K562 (cell line): ENCODE data around the gene GAPVD1. TPM values are rescaled to one million over a fixed set of nuclear protein-coding genes. Genes with fewer than 3 reads are reported as not detected.
A peak's percentile ranks its signal among the peaks of the same experiment; 100 is the strongest.

Source experiments
- ATAC-seq: fragments of 200-7000 bp; cut with Tn5 transposase; 3 replicates; pipeline ENCODE4 v1.9.1; 2020; ENCODE audit warnings: moderate library complexity
- BruUV-seq: library from RNA; stranded (reverse); fragments of 400-500 nt; replicated peaks from 2 replicates; lab custom pipeline; 2021; lab: Mats Ljungman, UMichigan
- CTCF ChIA-PET: fragments of 300-600 bp; formaldehyde crosslinking; extraction: SDS; loops from one replicate; lab custom pipeline; 2021; ENCODE audit warnings: low intra/inter-chr PET ratio; lab: Yijun Ruan, JAX
- POLR2A ChIA-PET: fragments of 300-600, 350-650 bp; sonication (Branson Sonifier 250); formaldehyde crosslinking; extraction: SDS; loops from one replicate; lab custom pipeline; 2021; ENCODE audit warnings: antibody characterized with exemption, inconsistent platforms; lab: Yijun Ruan, JAX
- DNase-seq, 4 experiments: peaks; one replicate each; pipeline versions ENCODE4 v3.0.0 to v3.0.0-alpha.2; 2011 to 2018; ENCODE audit warnings: low spot score in 3 of 4, mixed read lengths in 3 of 4; ENCODE audit errors: extremely low read depth in 1 of 4
- FAIRE-seq: peaks from 2 replicates; lab custom pipeline; 2011; peaks lifted over from hg19 to GRCh38; lab: Jason Lieb, UNC
- H2AFZ ChIP-seq: 2 replicates; pipeline ENCODE4 v1.6.0; 2011; ENCODE audit warnings: low read depth, low read length, control low read depth, inconsistent platforms
- H3K27ac ChIP-seq: fragments of 200-600 bp; 3 replicates; pipeline ENCODE4 v1.8.0; 2011; ENCODE audit warnings: low read depth, mild to moderate bottlenecking, control low read depth, inconsistent platforms, low read length, moderate library complexity, mixed read lengths; ENCODE audit errors: extremely low read depth
- H3K27me3 ChIP-seq, 2 experiments: fragments of 300-600 bp in 1 of 2; 2 replicates in 1 of 2; 3 replicates in 1 of 2; pipeline versions ENCODE4 v1.6.0 to v1.8.0; 2011; ENCODE audit warnings: inconsistent platforms in 2 of 2, low read length in 2 of 2, mild to moderate bottlenecking in 1 of 2, mixed read lengths in 1 of 2, moderate library complexity in 1 of 2; ENCODE audit not compliant: control insufficient read depth in 2 of 2, insufficient read depth in 2 of 2
- H3K36me3 ChIP-seq: fragments of 300-600 bp; 3 replicates; pipeline ENCODE4 v1.8.0; 2011; ENCODE audit warnings: mild to moderate bottlenecking, low read length, inconsistent platforms; ENCODE audit not compliant: control insufficient read depth, insufficient read depth
- H3K4me1 ChIP-seq, 2 experiments: fragments of 200-600 bp in 1 of 2; replicated peaks in 1 of 2; 2 replicates in 1 of 2; 3 replicates in 1 of 2; pipeline versions ENCODE4 v1.5.1 to v1.8.0; 2011; ENCODE audit warnings: inconsistent platforms in 2 of 2, low read length in 2 of 2, mild to moderate bottlenecking in 1 of 2, mixed read lengths in 1 of 2, moderate library complexity in 1 of 2; ENCODE audit not compliant: control insufficient read depth in 2 of 2, insufficient read depth in 2 of 2
- H3K4me2 ChIP-seq: 2 replicates; pipeline ENCODE4 v1.6.1; 2011; ENCODE audit warnings: low read length, control low read depth, inconsistent platforms, mixed read lengths; ENCODE audit not compliant: insufficient read depth
- H3K4me3 ChIP-seq: fragments of 200-600 bp; sonication (generic), shearing (Covaris generic); 2 replicates; pipeline ENCODE4 v1.5.1; 2016; ENCODE audit warnings: control low read depth, inconsistent platforms
- H3K79me2 ChIP-seq: fragments of 200-600 bp; 3 replicates; pipeline ENCODE4 v1.8.0; 2011; ENCODE audit warnings: low read length, inconsistent platforms; ENCODE audit not compliant: control insufficient read depth, insufficient read depth
- H3K9ac ChIP-seq, 2 experiments: 2 replicates each; pipeline versions ENCODE4 v1.6.0 to v1.6.1; 2011; ENCODE audit warnings: low read depth in 2 of 2, low read length in 2 of 2, control low read depth in 1 of 2, inconsistent platforms in 1 of 2, mild to moderate bottlenecking in 1 of 2, mixed read lengths in 1 of 2; ENCODE audit not compliant: insufficient read depth in 1 of 2
- H3K9me1 ChIP-seq: one replicate; pipeline ENCODE4 v1.6.0; 2011; ENCODE audit warnings: inconsistent platforms, mild to moderate bottlenecking, low read length, moderate library complexity; ENCODE audit not compliant: control insufficient read depth, insufficient read depth
- H3K9me3 ChIP-seq: replicated peaks from 2 replicates; pipeline ENCODE4 v1.5.1; 2011; ENCODE audit warnings: low read depth, low read length, inconsistent platforms; ENCODE audit not compliant: control insufficient read depth, insufficient read depth
- H4K20me1 ChIP-seq: replicated peaks from 2 replicates; pipeline ENCODE4 v1.6.1; 2011; ENCODE audit warnings: low read length, inconsistent platforms, mixed read lengths; ENCODE audit not compliant: control insufficient read depth, insufficient read depth
- ESRRA ChIP-seq: fragments of 450-650 bp; IDR thresholded peaks from 2 replicates; pipeline ENCODE4 v1.6.1; 2014; ENCODE audit warnings: low read depth, mild to moderate bottlenecking, moderate library complexity, borderline replicate concordance
- GABPA ChIP-seq: fragments of 200-800 bp; sonication (Bioruptor generic); conservative IDR thresholded peaks from 2 replicates; pipeline ENCODE4 v1.6.1; 2016; ENCODE audit warnings: low read depth, missing genetic modification characterization, missing compliant biosample characterization
- NR2C1 ChIP-seq, 2 experiments: fragments of 450-650 bp; IDR thresholded peaks; 2 replicates each; pipeline ENCODE4 v1.6.1; 2017; ENCODE audit warnings: mild to moderate bottlenecking in 2 of 2, antibody characterized with exemption in 1 of 2, inconsistent platforms in 1 of 2, missing compliant biosample characterization in 1 of 2, missing genetic modification characterization in 1 of 2
- RBM34 ChIP-seq: fragments of 200-400 bp; formaldehyde crosslinking; IDR thresholded peaks from 2 replicates; pipeline ENCODE4 v1.6.1; 2018; ENCODE audit warnings: low read length, borderline replicate concordance; ENCODE audit not compliant: insufficient read depth
- WGBS: fragments of 100-300 bp; shearing (Covaris generic); methylation state at CpG from one replicate; pipeline ENCODE4 v1.1.6; 2016; ENCODE audit warnings: low coverage, mixed read lengths; ENCODE audit not compliant: insufficient coverage; ENCODE audit errors: missing lambda C conversion rate; 5-methylcytosine and 5-hydroxymethylcytosine counted together
- in situ Hi-C: fragments of 300-500 bp; cut with MboI; formaldehyde crosslinking; loops from 4 replicates; pipeline ENCODE4 v1.15.0; 2018; ENCODE audit warnings: inconsistent platforms, mixed read lengths
- intact Hi-C: fragments of 100-400 bp; cut with micrococcal nuclease; formaldehyde crosslinking; loops from 2 replicates; pipeline ENCODE4 v1.14.2; 2022
- polyA plus RNA-seq, 8 experiments: library from polyadenylated mRNA; depleted of rRNA in 4 of 8; stranded (reverse) in 5 of 8; unstranded in 3 of 8; fragments of >200 nt; fragmentation: Nextera tagmentation in 2 of 8; fragmentation: Illumina TruSeq in 1 of 8; extraction: Ambion mirVana in 2 of 8; extraction: Trizol in 1 of 8; gene quantifications; 2 replicates each; pipeline versions ENCODE4 v1.2.1 to v1.2.3, GENCODE V29; 2011 to 2014; ENCODE audit warnings: inconsistent platforms in 1 of 8, missing spikeins in 1 of 8
- total RNA-seq, 7 experiments: library from RNA; depleted of rRNA in 6 of 7; stranded (reverse); fragments of >200 nt in 6 of 7; fragmentation: Illumina TruSeq in 2 of 7; extraction: Trizol in 2 of 7; gene quantifications; 2 replicates each; pipeline versions ENCODE4 v1.2.1 to v1.2.3, GENCODE V29; 2011 to 2021; ENCODE audit warnings: low replicate concordance in 1 of 7
- TF ChIP-seq, protein P1 (sequence below): fragments of 250-450 bp; sonication (Bioruptor Pico); IDR thresholded peaks from 2 replicates; pipeline ENCODE4 v1.4.0; 2020; ENCODE audit warnings: mild to moderate bottlenecking, moderate library complexity, borderline replicate concordance

GAPVD1 gene
- total and polyA plus RNA-seq, 9 of the 15 experiments (the other 6 are each of a cell fraction or from before 2014, with no cell fraction given): 9.5 to 66.1 (median 45.5) TPM

DNA sequence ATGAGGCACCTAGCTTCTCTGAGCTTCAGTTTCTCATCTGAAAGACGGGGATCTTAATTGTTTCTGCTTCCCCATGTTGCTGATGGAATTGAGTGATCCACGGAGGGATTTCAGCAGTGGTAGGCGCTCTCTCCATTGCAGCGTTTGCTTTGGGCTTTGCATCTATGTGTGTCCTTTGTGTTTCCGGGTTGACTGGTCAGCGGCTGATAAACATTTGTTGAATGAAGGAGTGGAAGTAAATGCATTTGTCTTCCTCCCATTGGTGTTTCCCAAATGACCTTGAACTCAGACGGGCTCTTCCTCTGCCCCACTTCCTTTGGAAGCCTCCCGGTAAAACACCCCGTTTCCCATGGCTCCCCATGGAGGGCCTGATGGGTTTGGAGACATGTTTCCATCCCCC is 117.2 kb downstream of the GAPVD1 start:
- no peak overlapping the region for H3K4me2 ChIP-seq
- H3K79me2 ChIP-seq: no peaks in the 10 kb centered on the region
- TF ChIP-seq GABPA (tag): 0 out of 2 replicates have a peak, but pooled peaks have one; percentile 26
- TF ChIP-seq, protein P1, sequence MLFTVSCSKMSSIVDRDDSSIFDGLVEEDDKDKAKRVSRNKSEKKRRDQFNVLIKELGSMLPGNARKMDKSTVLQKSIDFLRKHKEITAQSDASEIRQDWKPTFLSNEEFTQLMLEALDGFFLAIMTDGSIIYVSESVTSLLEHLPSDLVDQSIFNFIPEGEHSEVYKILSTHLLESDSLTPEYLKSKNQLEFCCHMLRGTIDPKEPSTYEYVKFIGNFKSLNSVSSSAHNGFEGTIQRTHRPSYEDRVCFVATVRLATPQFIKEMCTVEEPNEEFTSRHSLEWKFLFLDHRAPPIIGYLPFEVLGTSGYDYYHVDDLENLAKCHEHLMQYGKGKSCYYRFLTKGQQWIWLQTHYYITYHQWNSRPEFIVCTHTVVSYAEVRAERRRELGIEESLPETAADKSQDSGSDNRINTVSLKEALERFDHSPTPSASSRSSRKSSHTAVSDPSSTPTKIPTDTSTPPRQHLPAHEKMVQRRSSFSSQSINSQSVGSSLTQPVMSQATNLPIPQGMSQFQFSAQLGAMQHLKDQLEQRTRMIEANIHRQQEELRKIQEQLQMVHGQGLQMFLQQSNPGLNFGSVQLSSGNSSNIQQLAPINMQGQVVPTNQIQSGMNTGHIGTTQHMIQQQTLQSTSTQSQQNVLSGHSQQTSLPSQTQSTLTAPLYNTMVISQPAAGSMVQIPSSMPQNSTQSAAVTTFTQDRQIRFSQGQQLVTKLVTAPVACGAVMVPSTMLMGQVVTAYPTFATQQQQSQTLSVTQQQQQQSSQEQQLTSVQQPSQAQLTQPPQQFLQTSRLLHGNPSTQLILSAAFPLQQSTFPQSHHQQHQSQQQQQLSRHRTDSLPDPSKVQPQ (CRISPR knock-in tag): no peak
- TF ChIP-seq RBM34: no peak
- peak; percentile 39; the same call in 1 of the 2 replicates for TF ChIP-seq ESRRA
- peak; percentile 66 for TF ChIP-seq NR2C1 (IDR thresholded peaks at IDR 0.05)
- TF ChIP-seq NR2C1 (tag; IDR thresholded peaks at IDR 0.05): peak; percentile 67
- ChIA-PET POLR2A (interaction anchor here (0.5 to 1.0 kb wide), 6 partner anchors 10 to 831 kb away, joined by 3 read pairs; partner anchors contain the start of gene HSPA5), CTCF (no interaction called here)
- no peaks in the 10 kb centered on the region for H3K9me1 ChIP-seq
- WGBS: 31% methylated on average over 9 of the region's 9 CpGs
- FAIRE-seq: peak; percentile 46
- peak overlapping the region; percentile 78 for H2AFZ ChIP-seq
- H3K4me3 ChIP-seq: no peak overlapping the region
- H3K9me3 ChIP-seq: no peaks in the 10 kb centered on the region
- in situ Hi-C loops: no loop called here
- H3K4me1 ChIP-seq: peaks cover 8 to 18% of the 10 kb centered on the region in 2 experiments; a peak in 4 of 5 replicates
- no peak for ATAC-seq
- H3K27me3 ChIP-seq: no peaks in the 10 kb centered on the region
- DNase-seq: peak in 1 of 4 experiments; percentile 18
- no peaks in the 10 kb centered on the region for H4K20me1 ChIP-seq
- H3K36me3 ChIP-seq: no peaks in the 10 kb centered on the region
- intact Hi-C loops: no loop called here
- BruUV-seq: no TSS peak
- no peak overlapping the region for H3K27ac ChIP-seq
- H3K9ac ChIP-seq: no peak overlapping the region
